HEK293T (cell line): Measurements from ENCODE around the gene NEUROD1.

Experiments
- CTCF ChIA-PET: fragments of 350-600 bp; formaldehyde crosslinking; extraction: SDS; loops from one replicate; lab custom pipeline; 2021; ENCODE audit warnings: antibody characterized with exemption, inconsistent platforms; lab: Yijun Ruan, JAX
- POLR2A ChIA-PET: fragments of 350-600 bp; formaldehyde crosslinking; extraction: SDS; loops from one replicate; lab custom pipeline; 2020; ENCODE audit warnings: antibody characterized with exemption, inconsistent platforms; lab: Yijun Ruan, JAX
- DNase-seq: peaks from one replicate; pipeline ENCODE4 v3.0.0; 2012; ENCODE audit warnings: mixed read lengths; ENCODE audit errors: extremely low spot score
- ARNT ChIP-seq: fragments of 450-650 bp; IDR thresholded peaks from 2 replicates; pipeline ENCODE4 v1.6.1; 2017; ENCODE audit warnings: mild to moderate bottlenecking
- BHLHE40 ChIP-seq: fragments of 450-650 bp; IDR thresholded peaks from 2 replicates; pipeline ENCODE4 v1.6.1; 2016; ENCODE audit warnings: mild to moderate bottlenecking, moderate library complexity, borderline replicate concordance
- CTBP1 ChIP-seq: fragments of 450-650 bp; IDR thresholded peaks from 2 replicates; pipeline ENCODE4 v1.6.1; 2016; ENCODE audit warnings: borderline replicate concordance
- ELF4 ChIP-seq: fragments of 450-650 bp; IDR thresholded peaks from 2 replicates; pipeline ENCODE4 v1.6.1; 2017; ENCODE audit warnings: antibody characterized with exemption
- FOXA1 ChIP-seq: fragments of 450-650 bp; IDR thresholded peaks from 2 replicates; pipeline ENCODE4 v1.6.1; 2016; ENCODE audit warnings: mild to moderate bottlenecking
- FOXK2 ChIP-seq: fragments of 450-650 bp; IDR thresholded peaks from 2 replicates; pipeline ENCODE4 v1.6.1; 2016; ENCODE audit warnings: mild to moderate bottlenecking
- FOXM1 ChIP-seq: fragments of 450-650 bp; IDR thresholded peaks from 2 replicates; pipeline ENCODE4 v1.6.1; 2017; ENCODE audit warnings: mild to moderate bottlenecking, borderline replicate concordance
- HDGF ChIP-seq: fragments of 450-650 bp; IDR thresholded peaks from 2 replicates; pipeline ENCODE4 v1.6.1; 2017; ENCODE audit warnings: antibody characterized with exemption, borderline replicate concordance
- L3MBTL2 ChIP-seq: fragments of 450-650 bp; conservative IDR thresholded peaks from 2 replicates; pipeline ENCODE4 v1.6.1; 2016; ENCODE audit warnings: mild to moderate bottlenecking
- LEF1 ChIP-seq: fragments of 450-650 bp; IDR thresholded peaks from 2 replicates; pipeline ENCODE4 v1.6.1; 2017; ENCODE audit warnings: mild to moderate bottlenecking, borderline replicate concordance
- NFRKB ChIP-seq: fragments of 450-650 bp; IDR thresholded peaks from 2 replicates; pipeline ENCODE4 v1.6.1; 2016; ENCODE audit warnings: mild to moderate bottlenecking, moderate library complexity
- PKNOX1 ChIP-seq: fragments of 450-650 bp; IDR thresholded peaks from 2 replicates; pipeline ENCODE4 v1.6.1; 2016
- SP1 ChIP-seq: fragments of 450-650 bp; IDR thresholded peaks from 2 replicates; pipeline ENCODE4 v1.6.1; 2017
- SUZ12 ChIP-seq: fragments of 450-650 bp; IDR thresholded peaks from 2 replicates; pipeline ENCODE4 v1.6.1; 2016; ENCODE audit warnings: mild to moderate bottlenecking
- TARDBP ChIP-seq: fragments of 450-650 bp; IDR thresholded peaks from 2 replicates; pipeline ENCODE4 v1.6.1; 2016
- ZNF384 ChIP-seq: fragments of 450-650 bp; IDR thresholded peaks from 2 replicates; pipeline ENCODE4 v1.6.1; 2016

Gene NEUROD1

GRCh38 chr2:181660181-181660580 is 20.1 kb downstream of the NEUROD1 start:
- POLR2A ChIA-PET = no interaction called here
- CTCF ChIA-PET = no interaction called here
- DNase-seq = no peak
- TF ChIP-seq CTBP1 = no peak
- TF ChIP-seq BHLHE40 = no peak
- no peak for TF ChIP-seq FOXA1
- TF ChIP-seq ARNT = no peak
- TF ChIP-seq LEF1 = no peak
- no peak for TF ChIP-seq FOXM1
- TF ChIP-seq SP1 = no peak
- TF ChIP-seq ZNF384 = no peak
- TF ChIP-seq SUZ12 = no peak
- TF ChIP-seq NFRKB = no peak
- no peak for TF ChIP-seq PKNOX1

- POLR2A ChIA-PET = no interaction called here
- CTCF ChIA-PET = interaction anchor here (0.6 kb wide), 1 partner anchor 108 kb away, joined by 3 read pairs; no protein-coding TSS in a partner anchor
- no peak for TF ChIP-seq CTBP1
- no peak for TF ChIP-seq BHLHE40
- no peak for TF ChIP-seq PKNOX1
- TF ChIP-seq L3MBTL2 = no peak
- no peak for TF ChIP-seq ARNT
- TF ChIP-seq NFRKB = no peak
- TF ChIP-seq HDGF = no peak
- TF ChIP-seq FOXK2 = no peak
- no peak for TF ChIP-seq ELF4
- no peak for TF ChIP-seq FOXM1
- no peak for TF ChIP-seq SP1
- no peak for TF ChIP-seq FOXA1
- TF ChIP-seq ZNF384 = no peak
- no peak for TF ChIP-seq SUZ12
- TF ChIP-seq TARDBP = no peak
- no peak for TF ChIP-seq LEF1
- no peak for DNase-seq
These were observed 21.9 kb downstream of the NEUROD1 start for GRCh38 chr2:181658444-181658843.

GRCh38 chr2:181657379-181657778 is 22.9 kb downstream of the NEUROD1 start:
- ChIA-PET POLR2A (no interaction called here), CTCF (no interaction called here)
- no peak for DNase-seq
- TF ChIP-seq SP1 (no peak), FOXK2 (no peak), ARNT (no peak), ELF4 (no peak), LEF1 (no peak), NFRKB (no peak), CTBP1 (no peak)

GRCh38 chr2:181656450-181657291 is 23.6 kb downstream of the NEUROD1 start, which contains the start of gene CERKL:
Gene CERKL, minus strand, starts transcription at chr2:181657105. Its CDS starts 99 bp downstream, at chr2:181657006.
- TF ChIP-seq L3MBTL2 (peak; percentile 90), PKNOX1 (no peak)
- ChIA-PET POLR2A (no interaction called here), CTCF (interaction anchor here (0.6 kb wide), 1 partner anchor 702 kb away, joined by 5 read pairs; no protein-coding TSS in a partner anchor)
- peak; percentile 69 for DNase-seq

- no peak for TF ChIP-seq CTBP1
- no peak for TF ChIP-seq ZNF384
- no peak for TF ChIP-seq FOXA1
- TF ChIP-seq NFRKB = no peak
- no peak for TF ChIP-seq FOXM1
- no peak for TF ChIP-seq TARDBP
- no peak for TF ChIP-seq HDGF
- no peak for TF ChIP-seq SP1
- TF ChIP-seq BHLHE40 = no peak
- no peak for TF ChIP-seq L3MBTL2
- TF ChIP-seq PKNOX1 = no peak
- TF ChIP-seq ARNT = no peak
- no peak for TF ChIP-seq FOXK2
- no peak for TF ChIP-seq LEF1
- no peak for DNase-seq
- POLR2A ChIA-PET = no interaction called here
- CTCF ChIA-PET = no interaction called here
These were observed 24.8 kb downstream of the NEUROD1 start for GRCh38 chr2:181655519-181655918.

GRCh38 chr2:181649436-181649979 is 30.8 kb downstream of the NEUROD1 start:
- DNase-seq = no peak
- POLR2A ChIA-PET = no interaction called here
- TF ChIP-seq PKNOX1 (no peak), ARNT (no peak), HDGF (no peak), TARDBP (no peak), ZNF384 (no peak), ELF4 (no peak), FOXK2 (no peak), FOXM1 (no peak), BHLHE40 (no peak), SP1 (no peak), SUZ12 (no peak), NFRKB (no peak), CTBP1 (no peak), LEF1 (no peak), L3MBTL2 (no peak), FOXA1 (no peak)
- CTCF ChIA-PET = no interaction called here
